HEK293 (cell line): ENCODE data around the gene MSTN.

ENCODE experiments used
- ZNF416 ChIP-seq: fragments of 450-650 bp; formaldehyde crosslinking; IDR thresholded peaks from 2 replicates; pipeline ENCODE4 v1.5.1; 2016; ENCODE audit warnings: missing biosample characterization, missing genetic modification characterization
- TF ChIP-seq, protein P1 (sequence below): fragments of 450-650 bp; formaldehyde crosslinking; IDR thresholded peaks from 2 replicates; pipeline ENCODE4 v1.5.1; 2016; ENCODE audit warnings: missing biosample characterization, missing genetic modification characterization

DNA sequence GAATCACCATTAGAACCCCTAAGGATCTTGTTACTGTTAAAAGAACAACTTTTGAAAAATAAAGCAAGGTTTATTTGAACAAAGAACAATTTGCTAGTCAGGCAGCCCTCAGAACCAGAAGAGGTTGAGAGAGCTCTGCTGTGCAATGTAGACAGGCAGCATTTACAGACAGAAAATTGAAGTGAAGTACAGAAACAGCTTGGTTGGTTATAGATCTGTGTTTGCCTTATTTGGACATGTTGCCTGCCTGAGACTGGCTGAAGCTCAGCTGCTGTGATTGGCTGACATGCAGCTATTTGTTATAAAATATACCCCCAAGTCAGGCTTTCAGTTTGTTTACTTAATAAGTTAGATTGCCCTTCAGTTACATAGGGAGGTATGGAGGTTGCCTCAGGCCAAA is 12.5 kb downstream of the MSTN start:
- TF ChIP-seq, protein P1, sequence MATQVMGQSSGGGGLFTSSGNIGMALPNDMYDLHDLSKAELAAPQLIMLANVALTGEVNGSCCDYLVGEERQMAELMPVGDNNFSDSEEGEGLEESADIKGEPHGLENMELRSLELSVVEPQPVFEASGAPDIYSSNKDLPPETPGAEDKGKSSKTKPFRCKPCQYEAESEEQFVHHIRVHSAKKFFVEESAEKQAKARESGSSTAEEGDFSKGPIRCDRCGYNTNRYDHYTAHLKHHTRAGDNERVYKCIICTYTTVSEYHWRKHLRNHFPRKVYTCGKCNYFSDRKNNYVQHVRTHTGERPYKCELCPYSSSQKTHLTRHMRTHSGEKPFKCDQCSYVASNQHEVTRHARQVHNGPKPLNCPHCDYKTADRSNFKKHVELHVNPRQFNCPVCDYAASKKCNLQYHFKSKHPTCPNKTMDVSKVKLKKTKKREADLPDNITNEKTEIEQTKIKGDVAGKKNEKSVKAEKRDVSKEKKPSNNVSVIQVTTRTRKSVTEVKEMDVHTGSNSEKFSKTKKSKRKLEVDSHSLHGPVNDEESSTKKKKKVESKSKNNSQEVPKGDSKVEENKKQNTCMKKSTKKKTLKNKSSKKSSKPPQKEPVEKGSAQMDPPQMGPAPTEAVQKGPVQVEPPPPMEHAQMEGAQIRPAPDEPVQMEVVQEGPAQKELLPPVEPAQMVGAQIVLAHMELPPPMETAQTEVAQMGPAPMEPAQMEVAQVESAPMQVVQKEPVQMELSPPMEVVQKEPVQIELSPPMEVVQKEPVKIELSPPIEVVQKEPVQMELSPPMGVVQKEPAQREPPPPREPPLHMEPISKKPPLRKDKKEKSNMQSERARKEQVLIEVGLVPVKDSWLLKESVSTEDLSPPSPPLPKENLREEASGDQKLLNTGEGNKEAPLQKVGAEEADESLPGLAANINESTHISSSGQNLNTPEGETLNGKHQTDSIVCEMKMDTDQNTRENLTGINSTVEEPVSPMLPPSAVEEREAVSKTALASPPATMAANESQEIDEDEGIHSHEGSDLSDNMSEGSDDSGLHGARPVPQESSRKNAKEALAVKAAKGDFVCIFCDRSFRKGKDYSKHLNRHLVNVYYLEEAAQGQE (tag by site-specific recombination): no peak
- no peak for TF ChIP-seq ZNF416 (tag by site-specific recombination)
